Suppressor macrophage (primary cell): ENCODE data around the gene MRPL58.

Source experiments
- DNase-seq, 4 experiments: peaks; one replicate each; pipeline ENCODE4 v3.0.0-alpha.2; 2020 to 2022

The MRPL58 gene

GRCh38 chr17:75048249-75048878, 35.9 kb downstream of the MRPL58 start:
- DNase-seq: peak; percentile 21 to 51 (median 46)

- no peak for DNase-seq
Measured at GRCh38 chr17:75049057-75049456, 36.6 kb downstream of the MRPL58 start.

DNA sequence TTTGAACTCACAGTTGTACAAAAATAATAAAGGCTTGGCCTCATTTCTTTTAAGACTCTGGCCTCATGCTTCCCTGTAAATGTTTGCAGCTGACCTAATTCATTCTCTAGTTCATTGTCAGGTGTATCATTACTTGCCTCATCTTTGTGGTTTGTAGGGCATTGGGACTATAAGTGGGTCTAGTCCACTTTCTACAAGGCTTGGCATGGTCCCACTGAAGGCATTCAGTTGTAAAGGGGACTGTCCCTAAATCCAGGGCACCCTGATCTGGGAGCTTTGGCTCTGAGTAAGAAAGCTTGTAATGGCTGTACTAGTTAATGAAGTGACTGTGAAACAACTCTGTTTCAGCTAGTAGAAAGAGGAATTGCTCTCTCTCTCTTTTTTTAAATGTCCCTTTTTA, 37.2 kb downstream of the MRPL58 start:
- no peak for DNase-seq

DNA sequence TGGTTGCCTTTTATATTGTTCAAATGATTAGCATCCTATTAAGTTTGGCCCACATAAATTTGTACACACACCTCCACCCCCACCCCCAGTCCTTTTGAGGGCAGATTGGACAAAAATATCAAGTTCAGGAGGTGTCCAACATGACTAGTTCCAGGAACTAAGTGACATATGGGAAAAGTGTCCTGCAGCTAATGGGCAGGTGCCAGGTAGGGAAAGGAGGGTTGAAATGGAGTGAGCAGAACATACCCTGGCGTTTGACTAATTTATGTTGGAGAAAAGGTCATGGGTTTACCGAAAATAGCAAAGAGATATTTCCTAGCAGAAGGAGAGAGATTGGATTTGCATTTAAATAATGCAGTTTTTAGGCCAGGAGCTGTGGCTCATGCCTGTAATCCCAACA, 39.5 kb downstream of the MRPL58 start:
- DNase-seq: no peak

DNA sequence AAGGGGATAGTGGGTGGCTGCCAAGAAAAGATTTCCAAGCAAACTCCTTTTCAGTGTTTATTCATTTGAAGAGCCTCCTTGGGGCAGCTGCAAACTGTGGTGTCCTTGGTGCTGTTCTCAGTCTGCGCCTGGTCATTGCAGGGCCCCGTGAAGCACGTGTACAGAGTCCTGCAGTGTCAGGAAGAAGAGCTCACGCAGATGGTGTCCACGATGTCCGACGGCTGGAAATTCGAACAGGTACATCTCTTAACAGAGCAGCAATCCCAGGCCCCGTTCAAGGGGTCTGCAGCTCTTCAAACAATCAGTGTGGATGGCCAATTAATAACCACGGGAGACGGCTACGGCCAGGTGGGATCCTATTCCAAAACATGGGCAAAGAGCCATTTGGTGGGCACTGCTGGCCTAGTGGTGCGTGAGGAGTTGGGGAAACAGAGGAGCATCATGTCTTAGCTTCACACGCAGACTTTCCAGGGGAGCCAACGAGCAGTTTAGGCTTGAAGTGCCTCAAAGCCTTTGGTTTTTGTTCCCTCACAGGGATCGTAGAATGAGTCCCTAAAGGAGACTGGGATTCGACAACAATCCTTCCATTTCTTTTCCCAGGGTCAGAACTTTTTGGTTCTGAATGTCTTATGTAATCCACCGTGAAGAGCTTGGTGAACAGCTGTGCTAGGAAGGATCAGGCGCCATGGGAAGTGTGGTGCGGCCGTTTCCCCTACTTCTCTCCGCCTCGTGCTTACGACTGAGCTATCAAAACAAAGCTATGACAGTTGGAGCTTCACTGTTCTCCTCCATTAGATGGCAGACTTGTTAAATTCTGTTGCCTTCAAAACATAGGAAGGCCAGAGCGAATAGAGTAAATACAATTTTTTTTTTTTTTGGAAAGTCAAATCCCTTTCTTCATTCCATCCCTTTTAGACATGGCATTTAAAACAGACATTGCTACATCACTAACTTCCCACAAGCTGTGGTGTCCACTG, 47.2 kb downstream of the MRPL58 start:
- peak; percentile 50 to 84 (median 76) for DNase-seq

DNA sequence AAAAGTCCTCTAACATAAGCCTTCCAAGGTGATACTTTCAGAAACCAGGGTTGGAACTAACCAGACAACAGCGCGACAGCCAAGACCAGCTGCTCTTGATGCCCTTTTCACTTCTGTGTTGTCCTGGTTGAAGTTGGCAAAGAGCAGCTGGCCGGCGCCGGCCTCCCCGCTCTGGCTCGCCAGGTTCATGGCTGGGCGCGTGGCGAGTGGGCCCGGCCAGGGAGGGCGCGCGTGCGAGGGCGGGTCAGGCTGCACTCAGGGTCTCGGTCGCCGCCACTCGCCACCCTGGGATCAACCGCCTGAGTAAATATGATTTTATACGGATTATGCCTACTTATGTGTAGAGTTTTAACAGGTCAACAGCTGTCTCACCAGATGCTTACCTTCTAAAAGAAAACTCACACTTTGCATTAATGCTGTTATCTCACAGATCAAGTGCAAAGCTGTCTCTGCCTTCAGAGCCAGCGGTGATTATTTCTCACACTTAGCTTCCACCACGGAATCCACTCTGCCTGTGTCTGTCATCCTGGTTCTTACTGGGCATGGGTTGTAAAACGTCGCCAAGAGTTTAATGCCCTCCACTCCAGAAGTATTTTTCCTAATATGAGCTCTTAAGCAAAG, 48.1 kb downstream of the MRPL58 start:
- DNase-seq: no peak

GRCh38 chr17:75061055-75061438, 48.6 kb downstream of the MRPL58 start:
- no peak for DNase-seq

GRCh38 chr17:75061618-75062017, 49.1 kb downstream of the MRPL58 start:
- no peak for DNase-seq

DNA sequence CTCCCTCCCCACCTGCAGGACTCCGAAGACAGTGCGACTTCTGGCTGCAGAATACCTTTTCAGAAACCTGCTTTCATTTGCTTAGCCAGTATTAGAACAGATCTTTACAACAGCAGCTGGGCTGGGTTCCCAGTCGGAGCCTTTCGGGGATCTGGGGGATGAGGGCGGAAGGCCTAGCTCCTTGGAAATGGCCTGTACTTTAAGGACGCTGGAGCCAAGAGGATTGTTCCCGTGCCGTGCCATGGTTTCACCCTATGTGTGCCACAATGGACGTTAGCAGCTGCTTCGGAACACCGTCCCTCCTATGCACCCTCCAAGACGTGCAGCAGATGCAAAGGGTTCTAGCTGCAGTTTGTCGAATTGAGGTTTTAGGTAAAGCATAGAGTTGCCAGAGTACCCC, 50.7 kb downstream of the MRPL58 start:
- DNase-seq: no peak

- DNase-seq: no peak
Measured at GRCh38 chr17:75063626-75064025, 51.2 kb downstream of the MRPL58 start.

- DNase-seq: no peak
Measured at GRCh38 chr17:75064040-75064439, 51.6 kb downstream of the MRPL58 start.

GRCh38 chr17:75064460-75064859, 52.0 kb downstream of the MRPL58 start:
- DNase-seq: no peak

DNA sequence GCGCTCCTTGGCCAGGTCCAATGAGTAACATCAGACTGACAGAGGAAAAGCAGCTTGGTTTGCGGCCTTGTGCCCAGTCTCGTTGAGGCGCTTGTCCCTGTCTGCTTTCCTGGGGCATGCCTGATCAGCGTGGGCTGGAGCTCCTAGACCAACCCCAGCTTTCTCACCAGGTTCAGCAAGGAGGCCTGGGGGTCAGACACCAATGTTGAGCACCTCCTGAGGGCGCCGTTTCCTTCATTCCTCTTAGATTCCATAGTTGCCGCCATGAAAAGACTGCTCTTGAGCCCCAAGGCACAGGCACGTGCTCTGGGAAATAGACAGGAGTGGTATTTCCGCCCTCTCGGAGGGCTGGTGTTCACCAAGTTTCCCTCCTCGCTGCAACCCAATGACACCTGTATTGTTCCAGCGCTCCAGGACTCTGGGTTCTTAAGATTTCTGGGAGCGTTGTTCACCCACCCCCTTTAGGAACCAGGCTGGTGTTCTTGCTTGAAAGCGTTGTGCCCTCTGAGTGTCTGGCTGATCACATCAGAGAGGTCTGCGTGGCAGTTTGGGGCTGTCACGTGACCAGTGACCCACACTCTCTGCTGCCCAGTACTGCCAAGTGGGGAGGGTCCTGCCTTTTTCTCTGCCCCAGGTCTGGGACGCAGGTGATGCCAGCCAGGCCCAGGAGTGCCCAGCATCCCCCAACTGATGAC, 52.5 kb downstream of the MRPL58 start:
- DNase-seq: no peak

GRCh38 chr17:75065562-75066151, 53.2 kb downstream of the MRPL58 start:
- DNase-seq: peak; percentile 40 to 71 (median 56)

- peak in 2 of 4 experiments; percentile 30 to 38 for DNase-seq
Measured at GRCh38 chr17:75067856-75068255, 55.4 kb downstream of the MRPL58 start.

DNA sequence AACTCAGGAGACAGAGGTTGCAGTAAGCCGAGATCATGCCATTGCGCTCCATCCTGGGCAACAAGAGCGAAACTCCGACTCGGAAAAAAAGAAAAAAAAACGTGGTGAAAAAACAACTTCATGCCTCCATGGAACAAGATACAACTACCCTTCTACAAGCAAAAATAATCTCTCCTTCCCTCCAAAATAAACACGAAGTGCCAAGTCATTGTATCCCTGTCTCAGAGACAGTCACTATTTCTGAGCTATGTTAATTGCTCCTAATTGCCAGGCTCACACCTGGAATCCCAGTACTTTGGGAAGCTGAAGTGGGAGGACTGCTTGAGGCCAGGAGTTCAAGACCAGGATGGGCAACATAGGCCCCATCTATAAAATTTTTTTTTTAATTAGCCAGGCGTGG, 56.3 kb downstream of the MRPL58 start:
- no peak for DNase-seq

DNA sequence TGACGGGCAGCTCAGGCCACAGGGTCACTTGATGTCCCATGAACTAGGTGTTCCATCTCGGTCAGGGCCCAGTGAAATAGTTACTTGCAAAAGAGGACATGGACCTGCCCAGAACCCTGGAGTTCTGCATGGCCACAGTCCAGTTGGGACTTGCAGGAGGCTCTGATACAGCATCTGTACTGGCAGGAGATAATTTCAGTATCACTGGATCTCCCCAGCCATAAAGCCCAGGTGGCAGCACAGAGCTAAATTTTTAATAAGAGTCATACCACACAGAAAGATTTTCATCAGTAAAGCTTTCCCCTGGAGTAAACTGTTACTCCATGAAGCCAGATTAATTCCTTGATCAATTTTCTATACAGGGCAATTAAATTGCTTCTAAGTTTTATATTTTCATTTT, 57.3 kb downstream of the MRPL58 start:
- DNase-seq: peak in 3 of 4 experiments; percentile 27 to 52 (median 45)
